H1 (cell line): ENCODE measurements around the gene ADAMTS4. TPM values are rescaled to one million over a fixed set of nuclear protein-coding genes. Genes with fewer than 3 reads are reported as not detected.

Source experiments
- CHD2 ChIP-seq: IDR thresholded peaks from 2 replicates; pipeline ENCODE4 v1.6.1; 2012; ENCODE audit warnings: low read length, improper control_type of control experiment
- CHD7 ChIP-seq: fragments of 300-600 bp; sonication (generic); IDR thresholded peaks from 2 replicates; pipeline ENCODE4 v1.7.1; 2012; ENCODE audit warnings: low read length, moderate library complexity, mild to moderate bottlenecking, inconsistent platforms; ENCODE audit not compliant: insufficient replicate concordance
- EP300 ChIP-seq, 2 experiments: IDR thresholded peaks; 1 replicate in 1 of 2; 2 replicates in 1 of 2; pipeline ENCODE4 v1.6.1; 2011 to 2012; ENCODE audit warnings: low read depth in 2 of 2, low read length in 2 of 2, mild to moderate bottlenecking in 2 of 2, borderline replicate concordance in 1 of 2, inconsistent platforms in 1 of 2, moderate library complexity in 1 of 2
- HDAC6 ChIP-seq: IDR thresholded peaks from one replicate; pipeline ENCODE4 v1.7.1; 2012; ENCODE audit warnings: low read depth, mild to moderate bottlenecking, inconsistent platforms, low read length, moderate library complexity
- PHF8 ChIP-seq: fragments of 200-600 bp; sonication (generic); conservative IDR thresholded peaks from 2 replicates; pipeline ENCODE4 v1.7.1; 2012; ENCODE audit warnings: low read depth, mild to moderate bottlenecking, inconsistent platforms, low read length, moderate library complexity
- POLR2A ChIP-seq, 2 experiments: IDR thresholded peaks; 1 replicate in 1 of 2; 2 replicates in 1 of 2; pipeline ENCODE4 v1.6.1; 2011; ENCODE audit warnings: low read depth in 2 of 2, low read length in 2 of 2, mild to moderate bottlenecking in 2 of 2; ENCODE audit errors: control extremely low read depth in 1 of 2
- POLR2AphosphoS5 ChIP-seq: IDR thresholded peaks from 2 replicates; pipeline ENCODE4 v1.6.1; 2011; ENCODE audit warnings: low read depth, low read length
- POU5F1 ChIP-seq: IDR thresholded peaks from 2 replicates; pipeline ENCODE4 v1.6.1; 2011; ENCODE audit warnings: low read depth, mild to moderate bottlenecking, low read length, moderate library complexity
- USF2 ChIP-seq: IDR thresholded peaks from 2 replicates; pipeline ENCODE4 v1.6.1; 2011; ENCODE audit warnings: low read length, improper control_type of control experiment
- polyA plus RNA-seq, 7 experiments: library from polyadenylated mRNA; depleted of rRNA in 3 of 7; stranded (reverse) in 5 of 7; unstranded in 2 of 7; fragments of >200 nt in 5 of 7; fragments of 200-250 nt in 2 of 7; gene quantifications; 1 replicate in 5 of 7; 2 replicates in 1 of 7; 4 replicates in 1 of 7; pipeline versions ENCODE4 v1.2.1 to v1.2.3, GENCODE V29; 2011 to 2013; ENCODE audit warnings: missing spikeins in 2 of 7, mixed read lengths in 2 of 7
- total RNA-seq: library from RNA; stranded (reverse); fragmentation: NEBNext Ultra II Directional; extraction: Animal tissue kit (Norgen Biotek cat#: 25700); gene quantifications from 2 replicates; pipeline ENCODE4 v1.2.1, GENCODE V29; 2021

The ADAMTS4 gene
- total and polyA plus RNA-seq, 2 of the 8 experiments (the other 6 are each of a cell fraction or from before 2014, with no cell fraction given): 4.6 to 7.2 TPM

GRCh38 chr1:161225534-161226319 lies 26.9 kb upstream of the ADAMTS4 start, which contains the start of gene TOMM40L (continued):
- TF ChIP-seq USF2 (no peak), CHD2 (peak; percentile 81), CHD7 (no peak), PHF8 (0 out of 2 replicates have a peak, but pooled peaks have one; percentile 28), POLR2A (IDR thresholded peaks at IDR 0.05; ENCODE audit: control extremely low read depth in 1 of 2, low read depth in 2 of 2, low read length in 2 of 2) (no peak), POLR2AphosphoS5 (no peak), POU5F1 (no peak), HDAC6 (no peak), EP300 (IDR thresholded peaks at IDR 0.05; ENCODE audit: borderline replicate concordance in 1 of 2, low read depth in 2 of 2, low read length in 2 of 2) (no peak)
